ENCODE measurements around the gene PTPN20. TPM values are rescaled to one million over a fixed set of nuclear protein-coding genes. Genes with fewer than 3 reads are reported as not detected.

PTPN20 gene
- total RNA-seq, 1 donor from 2014 or later: 0.97 TPM

GRCh38 chr10:47031901-47032465, 120.8 kb downstream of the PTPN20 start:
- Mint-ChIP-seq H3K4me3 (ENCODE audit: unreplicated experiment) (no peak overlapping the region), H3K27ac (ENCODE audit: unreplicated experiment) (no peak overlapping the region), H3K9me3 (ENCODE audit: unreplicated experiment) (no peaks in the 10 kb centered on the region), H3K36me3 (ENCODE audit: low read depth, unreplicated experiment) (no peaks in the 10 kb centered on the region), H3K4me1 (ENCODE audit: unreplicated experiment) (no peaks in the 10 kb centered on the region), H3K27me3 (ENCODE audit: unreplicated experiment) (peaks cover 6% of the 10 kb centered on the region)
- no peak for DNase-seq (ENCODE audit: low spot score)
- no peak for TF ChIP-seq CTCF (IDR thresholded peaks at IDR 0.05; ENCODE audit: unreplicated experiment)

- no peak for DNase-seq (ENCODE audit: low spot score)
- H3K4me3 Mint-ChIP-seq (ENCODE audit: unreplicated experiment): no peak overlapping the region
- H3K36me3 Mint-ChIP-seq (ENCODE audit: low read depth, unreplicated experiment): no peaks in the 10 kb centered on the region
- no peaks in the 10 kb centered on the region for H3K9me3 Mint-ChIP-seq (ENCODE audit: unreplicated experiment)
- H3K27ac Mint-ChIP-seq (ENCODE audit: unreplicated experiment): no peak overlapping the region
- H3K27me3 Mint-ChIP-seq (ENCODE audit: unreplicated experiment): peaks cover 6% of the 10 kb centered on the region
- H3K4me1 Mint-ChIP-seq (ENCODE audit: unreplicated experiment): no peaks in the 10 kb centered on the region
- no peak for TF ChIP-seq CTCF (IDR thresholded peaks at IDR 0.05; ENCODE audit: unreplicated experiment)
These were observed 121.9 kb downstream of the PTPN20 start for GRCh38 chr10:47033081-47033480.

- no peak for TF ChIP-seq CTCF (IDR thresholded peaks at IDR 0.05; ENCODE audit: unreplicated experiment)
- Mint-ChIP-seq H3K4me1 (ENCODE audit: unreplicated experiment) (no peaks in the 10 kb centered on the region), H3K4me3 (ENCODE audit: unreplicated experiment) (no peak overlapping the region), H3K27ac (ENCODE audit: unreplicated experiment) (no peak overlapping the region), H3K9me3 (ENCODE audit: unreplicated experiment) (no peaks in the 10 kb centered on the region), H3K27me3 (ENCODE audit: unreplicated experiment) (peaks cover 6% of the 10 kb centered on the region), H3K36me3 (ENCODE audit: low read depth, unreplicated experiment) (no peaks in the 10 kb centered on the region)
- no peak for DNase-seq (ENCODE audit: low spot score)
These were observed 122.5 kb downstream of the PTPN20 start for GRCh38 chr10:47033541-47034270.

GRCh38 chr10:47034441-47035051, 123.3 kb downstream of the PTPN20 start:
- Mint-ChIP-seq H3K4me3 (ENCODE audit: unreplicated experiment) (no peak overlapping the region), H3K9me3 (ENCODE audit: unreplicated experiment) (no peaks in the 10 kb centered on the region), H3K27me3 (ENCODE audit: unreplicated experiment) (peaks cover 6% of the 10 kb centered on the region), H3K36me3 (ENCODE audit: low read depth, unreplicated experiment) (no peaks in the 10 kb centered on the region), H3K27ac (ENCODE audit: unreplicated experiment) (no peak overlapping the region), H3K4me1 (ENCODE audit: unreplicated experiment) (no peaks in the 10 kb centered on the region)
- TF ChIP-seq CTCF (IDR thresholded peaks at IDR 0.05; ENCODE audit: unreplicated experiment): no peak
- DNase-seq (ENCODE audit: low spot score): no peak
